Measurements from ENCODE around the gene SLC16A5. TPM values are rescaled to one million over a fixed set of nuclear protein-coding genes. Genes with fewer than 3 reads are reported as not detected.
A peak's percentile ranks its signal among the peaks of the same experiment; 100 is the strongest.

Gene SLC16A5
- total RNA-seq, 3 donors from 2014 or later, result 0.53 to 1.2 (median 0.55) TPM

GRCh38 chr17:75103601-75104554 lies 16.1 kb downstream of the SLC16A5 start:
- peaks cover 3% of the 10 kb centered on the region for H3K4me1 Mint-ChIP-seq (ENCODE audit: low read depth)
- no peaks in the 10 kb centered on the region for H3K27me3 Mint-ChIP-seq (ENCODE audit: low read depth)

GRCh38 chr17:75105126-75106080 lies 17.6 kb downstream of the SLC16A5 start:
- DNase-seq (no peak), ATAC-seq (peak in 1 of 2 donors; percentile 34)
- Mint-ChIP-seq H3K9me3 (no peaks in the 10 kb centered on the region), H3K36me3 (ENCODE audit: insufficient read depth) (no peaks in the 10 kb centered on the region), H3K4me3 (no peak overlapping the region), H3K4me1 (ENCODE audit: low read depth) (peaks cover 6% of the 10 kb centered on the region), H3K27me3 (ENCODE audit: low read depth) (no peaks in the 10 kb centered on the region)

More at GRCh38 chr17:75103601-75104554, 16.1 kb downstream of the SLC16A5 start:
- DNase-seq (no peak), ATAC-seq (no peak)
- no peak overlapping the region for H3K4me3 Mint-ChIP-seq
- no peaks in the 10 kb centered on the region for H3K36me3 Mint-ChIP-seq (ENCODE audit: insufficient read depth)
- no peaks in the 10 kb centered on the region for H3K9me3 Mint-ChIP-seq

DNA sequence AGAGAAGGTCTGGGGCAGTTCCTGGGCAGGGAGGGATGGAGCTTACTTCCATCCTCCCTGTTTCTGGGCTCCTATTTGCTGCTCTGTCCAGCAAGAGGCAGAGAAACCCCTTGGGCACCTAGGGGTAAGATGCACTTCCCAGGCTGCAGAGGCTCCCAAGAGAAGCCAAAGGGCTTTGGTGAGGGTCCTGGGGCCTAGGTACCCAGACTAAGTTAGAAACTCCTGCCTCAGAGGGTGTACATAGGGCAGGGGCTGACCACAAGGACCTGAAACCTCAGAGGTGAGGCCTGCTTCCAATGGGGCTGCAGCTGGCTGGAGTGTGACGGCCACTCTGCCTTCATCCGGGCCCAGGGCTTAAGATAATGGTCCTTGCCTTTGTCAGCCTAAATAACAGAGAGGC lies 20.4 kb downstream of the SLC16A5 start:
- DNase-seq, result no peak
- Mint-ChIP-seq H3K4me1 (ENCODE audit: low read depth) (peaks cover 21% of the 10 kb centered on the region), H3K9me3 (no peaks in the 10 kb centered on the region), H3K4me3 (peak overlapping the region; percentile 89), H3K36me3 (ENCODE audit: insufficient read depth) (peaks cover 7% of the 10 kb centered on the region), H3K27me3 (ENCODE audit: low read depth) (no peaks in the 10 kb centered on the region)
- ATAC-seq, result no peak

- Mint-ChIP-seq H3K9me3 (no peaks in the 10 kb centered on the region), H3K27me3 (ENCODE audit: low read depth) (no peaks in the 10 kb centered on the region), H3K4me3 (peak overlapping the region; percentile 89), H3K4me1 (ENCODE audit: low read depth) (peaks cover 23% of the 10 kb centered on the region), H3K36me3 (ENCODE audit: insufficient read depth) (peaks cover 7% of the 10 kb centered on the region)
- peak in 1 of 2 donors; percentile 6 for ATAC-seq
- no peak for DNase-seq
These were observed 21.3 kb downstream of the SLC16A5 start for GRCh38 chr17:75109046-75109406.

GRCh38 chr17:75109407-75110233 lies 21.9 kb downstream of the SLC16A5 start, which contains the start of gene ARMC7:
TSS of gene ARMC7 (plus strand) at chr17:75109969. CDS start at chr17:75110289, 320 bp downstream.
- H3K36me3 Mint-ChIP-seq (ENCODE audit: insufficient read depth), result peaks cover 7% of the 10 kb centered on the region
- H3K4me1 Mint-ChIP-seq (ENCODE audit: low read depth), result peaks cover 29% of the 10 kb centered on the region
- H3K27me3 Mint-ChIP-seq (ENCODE audit: low read depth), result no peaks in the 10 kb centered on the region
- H3K4me3 Mint-ChIP-seq, result peak within 1 kb of the TSS; percentile 89
- ATAC-seq (peak; percentile 86 to 88), DNase-seq (peak; percentile 89)
- no peaks in the 10 kb centered on the region for H3K9me3 Mint-ChIP-seq

DNA sequence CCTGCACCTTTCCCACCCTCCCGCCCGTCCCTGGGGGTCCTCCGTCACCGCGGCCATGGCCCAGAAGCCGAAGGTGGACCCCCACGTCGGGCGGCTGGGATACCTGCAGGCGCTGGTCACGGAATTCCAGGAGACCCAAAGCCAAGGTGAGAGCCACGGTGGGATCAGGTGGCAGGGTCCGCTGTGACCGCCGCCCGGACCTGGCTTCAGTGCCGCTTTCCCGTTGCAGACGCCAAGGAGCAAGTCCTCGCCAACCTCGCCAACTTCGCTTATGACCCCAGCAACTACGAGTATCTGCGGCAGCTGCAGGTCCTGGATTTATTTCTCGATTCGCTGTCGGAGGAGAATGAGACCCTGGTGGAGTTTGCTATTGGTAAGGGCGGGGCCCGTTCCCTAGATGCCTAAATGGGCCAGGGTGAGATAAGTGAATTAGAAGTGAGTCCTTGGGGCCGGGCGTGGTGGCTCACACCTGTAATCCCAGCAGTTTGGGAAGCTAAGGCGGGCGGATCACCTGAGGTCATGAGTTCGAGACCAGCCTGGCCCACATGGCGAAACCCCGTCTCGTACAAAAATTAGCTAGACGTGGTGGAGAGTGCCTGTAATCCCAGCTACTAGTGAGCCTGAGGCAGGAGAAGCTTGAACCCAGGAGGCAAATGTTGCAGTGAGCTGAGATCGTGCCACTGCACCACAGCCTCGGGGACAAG lies 22.6 kb downstream of the SLC16A5 start:
- DNase-seq (no peak), ATAC-seq (peak in 1 of 2 donors; percentile 6)
- peaks cover 36% of the 10 kb centered on the region for H3K4me1 Mint-ChIP-seq (ENCODE audit: low read depth)
- H3K36me3 Mint-ChIP-seq (ENCODE audit: insufficient read depth), result peaks cover 7% of the 10 kb centered on the region
- no peaks in the 10 kb centered on the region for H3K9me3 Mint-ChIP-seq
- no peaks in the 10 kb centered on the region for H3K27me3 Mint-ChIP-seq (ENCODE audit: low read depth)
- H3K4me3 Mint-ChIP-seq, result peak overlapping the region; percentile 89

GRCh38 chr17:75111777-75112335 lies 24.1 kb downstream of the SLC16A5 start:
- H3K36me3 Mint-ChIP-seq (ENCODE audit: insufficient read depth), result peaks cover 7% of the 10 kb centered on the region
- H3K27me3 Mint-ChIP-seq (ENCODE audit: low read depth), result no peaks in the 10 kb centered on the region
- no peaks in the 10 kb centered on the region for H3K9me3 Mint-ChIP-seq
- peak overlapping the region; percentile 69 for H3K4me3 Mint-ChIP-seq
- DNase-seq, result no peak
- H3K4me1 Mint-ChIP-seq (ENCODE audit: low read depth), result peaks cover 36% of the 10 kb centered on the region
- no peak for ATAC-seq

- H3K4me1 Mint-ChIP-seq (ENCODE audit: low read depth), result peaks cover 35% of the 10 kb centered on the region
- H3K9me3 Mint-ChIP-seq, result no peaks in the 10 kb centered on the region
- peak overlapping the region; percentile 82 for H3K4me3 Mint-ChIP-seq
- ATAC-seq, result peak; percentile 58 to 74
- DNase-seq, result peak; percentile 92
- H3K36me3 Mint-ChIP-seq (ENCODE audit: insufficient read depth), result peaks cover 7% of the 10 kb centered on the region
- no peaks in the 10 kb centered on the region for H3K27me3 Mint-ChIP-seq (ENCODE audit: low read depth)
These were observed 26.2 kb downstream of the SLC16A5 start for GRCh38 chr17:75113798-75114551.

DNA sequence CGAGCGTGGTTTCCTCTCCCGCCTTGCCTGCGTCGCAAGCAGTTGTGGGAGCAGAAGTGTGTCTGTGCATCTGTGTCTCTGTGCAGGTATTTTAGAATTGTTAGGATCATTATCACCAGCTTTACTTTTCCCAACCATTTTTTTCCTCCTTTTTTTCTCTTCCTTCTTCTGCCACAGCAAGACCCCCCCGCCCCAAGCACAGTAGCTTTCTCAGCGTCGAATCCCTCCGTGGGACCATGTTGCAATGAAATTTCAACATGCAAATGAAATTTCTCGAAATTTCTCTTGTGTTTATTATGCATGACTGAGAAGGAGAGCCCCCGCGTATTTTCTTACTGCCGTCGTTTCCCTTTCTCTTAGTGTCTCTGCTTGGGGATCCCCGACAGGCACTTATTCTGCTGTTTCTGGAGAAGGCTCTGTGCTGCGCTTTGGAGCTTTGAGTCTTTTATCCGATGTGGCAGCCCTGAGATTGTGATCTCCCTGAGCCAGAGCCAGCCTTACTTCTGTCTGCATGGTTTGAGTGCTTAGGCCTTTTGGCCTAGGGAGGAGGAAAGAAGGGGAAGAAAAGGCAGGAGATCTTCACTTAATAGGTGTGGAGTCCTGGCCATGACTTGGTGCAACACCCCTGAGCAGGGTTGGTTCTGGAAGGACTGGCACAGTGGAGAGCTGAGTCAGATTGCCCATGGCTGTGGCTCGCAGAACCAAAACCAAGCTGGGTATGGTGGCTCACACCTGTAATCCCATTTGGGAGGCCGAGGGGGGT lies 27.0 kb downstream of the SLC16A5 start:
- no peaks in the 10 kb centered on the region for H3K27me3 Mint-ChIP-seq (ENCODE audit: low read depth)
- H3K9me3 Mint-ChIP-seq, result no peaks in the 10 kb centered on the region
- ATAC-seq (no peak), DNase-seq (no peak)
- peaks cover 35% of the 10 kb centered on the region for H3K4me1 Mint-ChIP-seq (ENCODE audit: low read depth)
- peaks cover 7% of the 10 kb centered on the region for H3K36me3 Mint-ChIP-seq (ENCODE audit: insufficient read depth)
- H3K4me3 Mint-ChIP-seq, result peak overlapping the region; percentile 82

- no peak for ATAC-seq
- Mint-ChIP-seq H3K36me3 (ENCODE audit: insufficient read depth) (peaks cover 7% of the 10 kb centered on the region), H3K27me3 (ENCODE audit: low read depth) (no peaks in the 10 kb centered on the region), H3K9me3 (no peaks in the 10 kb centered on the region), H3K4me1 (ENCODE audit: low read depth) (peaks cover 32% of the 10 kb centered on the region), H3K4me3 (no peak overlapping the region)
- DNase-seq, result no peak
These were observed 27.8 kb downstream of the SLC16A5 start for GRCh38 chr17:75115555-75115954.

- H3K36me3 Mint-ChIP-seq (ENCODE audit: insufficient read depth), result peaks cover 9% of the 10 kb centered on the region
- no peaks in the 10 kb centered on the region for H3K27me3 Mint-ChIP-seq (ENCODE audit: low read depth)
- no peaks in the 10 kb centered on the region for H3K9me3 Mint-ChIP-seq
- H3K4me1 Mint-ChIP-seq (ENCODE audit: low read depth), result peaks cover 24% of the 10 kb centered on the region
- no peak overlapping the region for H3K4me3 Mint-ChIP-seq
- ATAC-seq (no peak), DNase-seq (no peak)
These were observed 29.0 kb downstream of the SLC16A5 start for GRCh38 chr17:75116737-75117136.

DNA sequence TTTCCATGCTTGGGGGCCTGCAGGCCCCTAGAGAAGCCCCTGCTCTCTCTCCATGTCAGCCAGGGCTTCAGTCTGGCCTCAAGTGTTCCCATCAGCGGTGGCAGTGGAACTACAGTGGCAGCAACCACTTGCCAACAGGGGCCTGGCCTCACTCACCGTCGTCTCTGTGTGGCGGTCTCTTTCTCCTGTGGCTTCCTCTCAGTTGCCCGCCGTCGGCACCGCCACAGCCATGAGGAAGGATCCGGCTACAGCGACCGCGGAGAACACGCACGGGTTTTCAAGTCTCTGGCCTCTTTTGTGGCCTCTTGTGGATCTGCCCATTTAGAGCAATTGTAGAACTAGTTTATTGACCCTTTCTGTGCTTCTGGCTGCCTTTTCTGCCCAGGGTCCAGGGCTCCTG lies 30.6 kb downstream of the SLC16A5 start:
- Mint-ChIP-seq H3K9me3 (no peaks in the 10 kb centered on the region), H3K27me3 (ENCODE audit: low read depth) (no peaks in the 10 kb centered on the region), H3K4me1 (ENCODE audit: low read depth) (peaks cover 18% of the 10 kb centered on the region), H3K36me3 (ENCODE audit: insufficient read depth) (peaks cover 4% of the 10 kb centered on the region), H3K4me3 (no peak overlapping the region)
- ATAC-seq (no peak), DNase-seq (no peak)
